ENCODE data around the gene IL17RB. TPM values are rescaled to one million over a fixed set of nuclear protein-coding genes. Genes with fewer than 3 reads are reported as not detected.

Gene IL17RB
- total RNA-seq, 2 donors from 2014 or later: 0.26 to 2.1 TPM

DNA sequence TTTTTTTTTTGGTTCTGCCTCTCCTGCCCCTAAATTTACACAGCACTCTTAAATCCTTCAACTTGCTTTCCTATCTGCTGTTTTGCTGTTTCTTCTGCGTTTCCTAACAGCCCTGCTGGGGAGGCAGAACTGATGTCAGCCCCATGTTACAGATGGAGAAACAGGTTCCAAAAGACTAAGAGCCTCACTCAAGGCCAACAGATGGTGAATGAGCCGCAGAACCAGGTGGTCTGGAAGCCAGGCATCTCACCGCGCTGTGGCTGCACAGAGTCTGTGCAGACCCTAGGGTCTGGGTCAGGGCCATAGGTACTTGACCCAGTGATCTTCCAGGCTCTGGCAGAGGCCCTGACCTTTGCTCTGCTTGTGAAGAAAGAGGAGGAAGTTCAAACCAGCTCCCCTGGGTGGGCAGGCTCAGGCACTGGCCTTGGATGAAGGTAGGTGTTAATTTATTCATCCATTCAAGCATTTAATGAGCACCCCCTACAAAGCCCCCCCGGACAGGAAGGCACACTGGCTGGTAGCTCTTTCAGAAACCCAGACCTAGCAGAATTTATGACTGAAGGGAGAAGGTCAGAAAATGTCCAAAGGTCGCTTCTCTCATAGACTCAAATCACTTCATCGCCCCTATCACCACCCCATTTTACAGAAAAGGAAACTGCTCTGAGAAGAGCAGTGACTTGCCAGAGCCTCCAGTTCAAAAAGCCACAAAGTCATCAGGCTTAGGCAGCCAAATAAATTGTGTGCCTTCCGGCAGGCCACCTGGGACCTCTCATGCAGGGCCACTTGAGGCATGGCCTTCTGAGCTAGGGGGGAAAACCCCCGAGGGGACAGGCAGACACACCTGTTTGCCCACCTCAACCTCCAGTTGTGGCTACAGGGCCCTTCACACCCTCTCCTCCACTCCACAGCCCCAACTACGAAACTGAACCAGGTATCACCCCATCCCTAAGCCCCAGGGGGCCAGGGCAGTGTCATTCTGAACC is 2.9 kb upstream of the IL17RB start:
- H3K4me1 Mint-ChIP-seq (ENCODE audit: low read depth): no peaks in the 10 kb centered on the region
- H3K27ac Mint-ChIP-seq: no peak overlapping the region
- peaks cover 66% of the 10 kb centered on the region for H3K27me3 Mint-ChIP-seq (ENCODE audit: low read depth)
- H3K36me3 Mint-ChIP-seq (ENCODE audit: insufficient read depth in 2 of 2): peaks cover 0 to 1% of the 10 kb centered on the region in 2 donors
- ATAC-seq (replicated peaks in 1 of 2) (no peak), DNase-seq (no peak)
- H3K9me3 Mint-ChIP-seq: no peaks in the 10 kb centered on the region
- no peak overlapping the region for H3K4me3 Mint-ChIP-seq

DNA sequence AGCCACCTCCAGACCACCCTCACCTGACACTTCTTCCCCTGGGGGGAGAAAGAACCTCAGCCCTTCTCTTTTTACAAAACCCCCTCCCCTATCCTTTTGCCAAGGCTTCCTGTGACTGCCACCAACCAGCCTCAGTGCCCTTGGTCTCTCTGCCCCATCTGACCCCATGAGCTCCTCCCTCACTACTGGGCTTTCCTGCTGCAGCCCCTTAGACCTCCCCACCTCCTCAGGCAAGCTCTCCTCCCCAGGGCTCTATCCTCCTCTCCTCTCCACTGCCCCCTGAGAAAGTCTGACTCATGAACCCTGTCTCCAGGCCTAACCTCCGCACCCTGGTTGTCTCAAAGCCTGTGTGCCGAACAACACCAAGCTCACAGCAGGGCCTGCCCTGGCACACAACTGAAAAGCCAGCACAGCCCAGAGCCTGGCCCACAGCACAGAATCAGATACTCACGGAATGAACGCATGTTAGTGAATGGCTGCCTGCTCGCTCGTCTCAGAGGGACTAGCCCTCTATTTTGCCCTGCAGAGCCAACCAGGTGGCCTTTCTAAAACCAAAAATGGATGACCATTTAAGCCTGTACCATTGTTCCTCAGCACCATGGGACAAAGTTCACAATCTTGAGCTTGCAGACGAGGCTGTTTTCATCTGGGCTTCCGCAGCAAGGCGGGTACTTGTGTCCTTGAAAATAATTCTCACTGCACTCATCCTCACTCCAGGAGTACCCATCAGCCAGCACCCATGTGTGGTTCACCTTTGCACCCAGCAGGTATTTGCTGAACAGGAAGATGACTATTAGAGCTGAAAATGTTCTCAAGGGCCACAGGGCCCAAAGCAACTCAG is 1.9 kb upstream of the IL17RB start:
- no peak for ATAC-seq (replicated peaks in 1 of 2)

DNA sequence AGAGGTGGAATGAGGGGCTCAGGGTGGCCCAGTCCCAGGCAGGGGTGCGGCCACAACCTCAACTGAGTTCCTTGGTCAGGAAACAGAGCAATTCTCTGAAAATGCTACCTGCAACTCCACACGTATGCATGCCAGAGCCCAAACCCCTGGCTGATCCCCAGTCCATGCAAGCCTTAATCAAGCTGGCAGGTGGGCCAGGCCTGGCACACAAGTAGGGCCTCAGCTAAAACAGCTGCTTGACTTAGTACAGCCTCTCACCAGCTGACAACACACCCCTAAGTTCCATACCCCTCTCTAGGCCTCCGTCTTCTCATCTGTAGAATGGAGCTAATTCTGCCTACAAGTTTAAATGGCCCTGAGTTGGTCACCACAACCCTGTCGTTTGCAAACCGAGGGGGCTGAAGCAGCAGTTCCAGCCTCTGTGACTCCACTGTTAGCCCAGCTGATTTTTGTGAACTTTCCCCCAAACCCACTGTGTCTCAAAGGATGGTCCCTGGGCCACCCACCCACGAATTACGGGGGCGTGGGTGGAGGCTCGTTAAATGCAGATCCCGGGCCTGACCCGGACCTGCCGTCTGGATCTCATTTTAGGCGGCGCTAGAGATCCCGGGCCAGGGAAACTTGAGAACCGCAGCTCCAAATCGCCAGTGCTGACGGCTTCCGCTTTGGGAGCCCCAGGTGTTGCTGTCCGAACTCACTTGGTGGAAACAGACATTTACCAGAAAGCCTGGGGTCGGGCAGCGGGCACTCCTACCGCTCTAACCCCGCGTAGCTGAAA is 1.1 kb upstream of the IL17RB start:
- DNase-seq (peak in 1 of 2 donors; percentile 6), ATAC-seq (replicated peaks in 1 of 2) (peak; percentile 5 to 21)
- Mint-ChIP-seq H3K27me3 (ENCODE audit: low read depth) (peaks cover 58% of the 10 kb centered on the region), H3K36me3 (ENCODE audit: insufficient read depth in 2 of 2) (peaks cover 0 to 1% of the 10 kb centered on the region in 2 donors), H3K4me1 (ENCODE audit: low read depth) (no peaks in the 10 kb centered on the region), H3K27ac (no peak overlapping the region), H3K4me3 (peak overlapping the region; percentile 51 to 70), H3K9me3 (no peaks in the 10 kb centered on the region)

More for the DNA sequence above, 1.9 kb upstream of the IL17RB start:
- no peak for DNase-seq
- H3K9me3 Mint-ChIP-seq: no peaks in the 10 kb centered on the region
- H3K27ac Mint-ChIP-seq: no peak overlapping the region
- H3K27me3 Mint-ChIP-seq (ENCODE audit: low read depth): peaks cover 66% of the 10 kb centered on the region
- H3K4me3 Mint-ChIP-seq: peak overlapping the region in 1 of 2 donors; percentile 70
- H3K36me3 Mint-ChIP-seq (ENCODE audit: insufficient read depth in 2 of 2): peaks cover 0 to 1% of the 10 kb centered on the region in 2 donors
- H3K4me1 Mint-ChIP-seq (ENCODE audit: low read depth): no peaks in the 10 kb centered on the region

DNA sequence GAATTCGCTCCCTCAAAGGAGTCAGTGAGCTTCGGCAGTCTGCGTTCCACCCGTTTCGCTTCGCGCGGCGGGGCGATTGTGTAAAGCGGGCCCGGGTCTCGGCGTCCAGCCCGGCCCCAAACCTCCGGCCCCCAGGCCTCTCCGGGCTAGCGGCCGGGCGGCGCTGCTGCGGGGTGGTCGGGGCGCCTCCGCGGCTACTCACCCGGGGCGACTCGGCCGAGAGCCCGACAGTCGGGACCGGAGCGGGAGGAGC is 561 bp upstream of the IL17RB start:
- no peaks in the 10 kb centered on the region for H3K4me1 Mint-ChIP-seq (ENCODE audit: low read depth)
- DNase-seq (peak in 1 of 2 donors; percentile 13), ATAC-seq (replicated peaks in 1 of 2) (peak in 1 of 2 donors; percentile 13)
- H3K27ac Mint-ChIP-seq: no peak overlapping the region
- peaks cover 0 to 1% of the 10 kb centered on the region in 2 donors for H3K36me3 Mint-ChIP-seq (ENCODE audit: insufficient read depth in 2 of 2)
- peak overlapping the region; percentile 51 to 70 for H3K4me3 Mint-ChIP-seq
- H3K27me3 Mint-ChIP-seq (ENCODE audit: low read depth): peaks cover 53% of the 10 kb centered on the region
- no peaks in the 10 kb centered on the region for H3K9me3 Mint-ChIP-seq

DNA sequence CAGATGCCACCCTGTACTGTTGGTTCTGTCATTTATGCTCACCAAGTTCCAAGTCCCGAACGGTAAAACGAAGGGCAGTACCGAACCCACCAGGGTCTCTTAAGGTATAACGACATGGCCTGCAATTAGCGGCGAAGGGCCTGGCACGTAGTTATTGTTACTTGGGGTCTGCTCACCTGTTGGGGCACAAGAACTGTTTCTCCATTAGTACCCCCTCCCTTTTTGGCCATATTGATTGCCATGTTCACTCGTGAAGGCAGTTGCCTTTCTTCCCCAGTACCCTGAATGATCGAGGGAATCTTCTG is 435 bp downstream of the IL17RB start:
- no peak for DNase-seq
- peaks cover 53% of the 10 kb centered on the region for H3K27me3 Mint-ChIP-seq (ENCODE audit: low read depth)

DNA sequence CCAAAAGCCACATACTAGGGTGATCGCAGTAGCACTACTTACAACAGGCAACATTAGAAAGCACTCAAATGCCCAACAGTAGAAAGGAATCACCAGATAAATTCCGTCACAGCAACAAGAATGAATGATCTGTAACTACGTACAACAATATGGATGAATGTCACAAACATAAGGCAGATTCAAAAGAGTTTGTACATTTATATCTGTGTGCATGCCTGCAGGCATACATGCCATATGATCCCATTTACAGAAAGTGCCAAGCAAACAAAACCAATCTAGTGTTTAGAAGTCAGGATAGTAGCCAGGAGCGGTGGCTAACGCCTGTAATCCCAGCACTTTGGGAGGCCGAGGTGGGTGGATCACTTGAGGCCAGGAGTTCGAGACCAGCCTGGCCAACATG is 3.5 kb downstream of the IL17RB start:
- H3K27me3 Mint-ChIP-seq (ENCODE audit: low read depth): peaks cover 32% of the 10 kb centered on the region
- ATAC-seq (replicated peaks in 1 of 2) (no peak), DNase-seq (no peak)
- H3K27ac Mint-ChIP-seq: no peak overlapping the region
- no peaks in the 10 kb centered on the region for H3K9me3 Mint-ChIP-seq
- H3K36me3 Mint-ChIP-seq (ENCODE audit: insufficient read depth in 2 of 2): peaks cover 0 to 1% of the 10 kb centered on the region in 2 donors
- no peak overlapping the region for H3K4me3 Mint-ChIP-seq
- H3K4me1 Mint-ChIP-seq (ENCODE audit: low read depth): no peaks in the 10 kb centered on the region

More for the DNA sequence above, 435 bp downstream of the IL17RB start:
- peaks cover 0 to 1% of the 10 kb centered on the region in 2 donors for H3K36me3 Mint-ChIP-seq (ENCODE audit: insufficient read depth in 2 of 2)
- no peaks in the 10 kb centered on the region for H3K9me3 Mint-ChIP-seq
- peak overlapping the region; percentile 60 to 79 for H3K4me3 Mint-ChIP-seq
- ATAC-seq (replicated peaks in 1 of 2): no peak
- H3K27ac Mint-ChIP-seq: no peak overlapping the region
- H3K4me1 Mint-ChIP-seq (ENCODE audit: low read depth): no peaks in the 10 kb centered on the region

DNA sequence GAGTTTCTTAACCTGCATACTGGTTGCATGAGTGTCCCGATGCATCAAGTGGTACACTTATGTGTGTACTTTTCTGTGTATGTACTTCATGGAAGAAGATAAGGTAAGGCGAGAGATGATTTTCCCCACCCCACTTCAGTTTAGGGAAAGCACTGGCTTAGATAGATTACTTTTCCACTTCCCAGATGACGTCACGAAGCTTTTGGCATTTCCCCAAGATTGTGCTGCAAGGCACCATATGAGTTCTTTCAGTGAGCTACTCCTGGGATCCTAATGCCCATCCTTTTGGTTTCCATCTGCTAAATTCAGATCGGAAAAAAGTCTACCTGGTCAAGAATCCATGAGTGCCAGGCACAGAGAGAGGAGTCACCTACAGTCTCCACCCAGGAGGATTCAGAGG is 4.5 kb downstream of the IL17RB start:
- H3K27ac Mint-ChIP-seq: no peak overlapping the region
- no peak for ATAC-seq (replicated peaks in 1 of 2)
- H3K36me3 Mint-ChIP-seq (ENCODE audit: insufficient read depth in 2 of 2): peaks cover 0 to 1% of the 10 kb centered on the region in 2 donors
- no peaks in the 10 kb centered on the region for H3K9me3 Mint-ChIP-seq
- H3K4me1 Mint-ChIP-seq (ENCODE audit: low read depth): no peaks in the 10 kb centered on the region
- DNase-seq: no peak
- peaks cover 25% of the 10 kb centered on the region for H3K27me3 Mint-ChIP-seq (ENCODE audit: low read depth)
- H3K4me3 Mint-ChIP-seq: no peak overlapping the region

DNA sequence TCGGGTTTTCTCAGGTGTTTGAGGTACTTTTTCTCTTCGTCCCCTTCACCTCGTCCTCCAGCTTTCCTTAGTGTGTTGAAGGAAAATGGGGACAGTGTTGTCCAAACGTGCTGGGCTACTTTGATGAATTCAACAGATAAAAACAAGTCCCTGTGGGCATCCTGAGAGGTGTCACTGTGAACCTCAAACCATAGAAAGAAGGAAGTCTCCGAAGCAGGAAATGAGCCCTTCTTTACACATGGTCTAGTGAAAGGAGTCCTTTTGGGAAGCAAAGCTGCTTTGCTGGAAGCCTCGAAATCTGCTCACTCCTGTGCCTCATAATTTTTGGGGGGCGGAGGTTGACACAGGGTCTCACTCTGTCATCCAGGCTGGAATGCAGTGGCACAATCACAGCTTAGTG is 10.6 kb downstream of the IL17RB start:
- ATAC-seq (replicated peaks in 1 of 2): no peak
- no peaks in the 10 kb centered on the region for H3K9me3 Mint-ChIP-seq
- no peaks in the 10 kb centered on the region for H3K36me3 Mint-ChIP-seq (ENCODE audit: insufficient read depth in 2 of 2)
- H3K27me3 Mint-ChIP-seq (ENCODE audit: low read depth): no peaks in the 10 kb centered on the region
- H3K27ac Mint-ChIP-seq: no peak overlapping the region
- H3K4me1 Mint-ChIP-seq (ENCODE audit: low read depth): no peaks in the 10 kb centered on the region
- DNase-seq: no peak
- H3K4me3 Mint-ChIP-seq: no peak overlapping the region

DNA sequence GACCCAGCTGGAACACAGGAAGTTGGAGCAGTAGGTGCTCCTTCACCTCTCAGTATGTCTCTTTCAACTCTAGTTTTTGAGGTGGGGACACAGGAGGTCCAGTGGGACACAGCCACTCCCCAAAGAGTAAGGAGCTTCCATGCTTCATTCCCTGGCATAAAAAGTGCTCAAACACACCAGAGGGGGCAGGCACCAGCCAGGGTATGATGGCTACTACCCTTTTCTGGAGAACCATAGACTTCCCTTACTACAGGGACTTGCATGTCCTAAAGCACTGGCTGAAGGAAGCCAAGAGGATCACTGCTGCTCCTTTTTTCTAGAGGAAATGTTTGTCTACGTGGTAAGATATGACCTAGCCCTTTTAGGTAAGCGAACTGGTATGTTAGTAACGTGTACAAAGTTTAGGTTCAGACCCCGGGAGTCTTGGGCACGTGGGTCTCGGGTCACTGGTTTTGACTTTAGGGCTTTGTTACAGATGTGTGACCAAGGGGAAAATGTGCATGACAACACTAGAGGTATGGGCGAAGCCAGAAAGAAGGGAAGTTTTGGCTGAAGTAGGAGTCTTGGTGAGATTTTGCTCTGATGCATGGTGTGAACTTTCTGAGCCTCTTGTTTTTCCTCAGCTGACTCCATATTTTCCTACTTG is 11.9 kb downstream of the IL17RB start:
- H3K4me1 Mint-ChIP-seq (ENCODE audit: low read depth): no peaks in the 10 kb centered on the region
- no peaks in the 10 kb centered on the region for H3K9me3 Mint-ChIP-seq
- H3K27ac Mint-ChIP-seq: no peak overlapping the region
- H3K4me3 Mint-ChIP-seq: no peak overlapping the region
- H3K27me3 Mint-ChIP-seq (ENCODE audit: low read depth): no peaks in the 10 kb centered on the region
- ATAC-seq (replicated peaks in 1 of 2) (no peak), DNase-seq (no peak)
- no peaks in the 10 kb centered on the region for H3K36me3 Mint-ChIP-seq (ENCODE audit: insufficient read depth in 2 of 2)

DNA sequence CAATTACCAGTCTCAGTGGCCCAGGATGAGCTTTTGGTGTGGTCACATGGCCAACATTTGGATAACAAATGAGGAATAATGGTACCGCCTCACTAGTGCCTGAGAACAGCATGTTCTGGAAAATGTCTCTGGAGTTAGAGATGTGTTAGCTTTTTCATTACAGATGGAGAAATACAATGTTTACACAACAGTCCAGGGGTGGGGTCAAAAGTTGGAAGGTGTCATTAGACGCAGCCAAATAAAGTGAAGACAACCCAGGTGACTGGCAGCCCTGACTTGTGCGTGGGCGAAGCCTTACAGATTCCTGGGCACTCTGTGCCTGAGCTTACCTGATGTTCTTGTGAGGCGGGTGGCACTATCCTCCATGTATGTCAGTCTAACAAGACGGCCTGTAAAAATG is 12.8 kb downstream of the IL17RB start:
- ATAC-seq (replicated peaks in 1 of 2): no peak
- Mint-ChIP-seq H3K27ac (no peak overlapping the region), H3K27me3 (ENCODE audit: low read depth) (no peaks in the 10 kb centered on the region), H3K4me3 (no peak overlapping the region), H3K36me3 (ENCODE audit: insufficient read depth in 2 of 2) (no peaks in the 10 kb centered on the region), H3K9me3 (no peaks in the 10 kb centered on the region), H3K4me1 (ENCODE audit: low read depth) (no peaks in the 10 kb centered on the region)
- no peak for DNase-seq

DNA sequence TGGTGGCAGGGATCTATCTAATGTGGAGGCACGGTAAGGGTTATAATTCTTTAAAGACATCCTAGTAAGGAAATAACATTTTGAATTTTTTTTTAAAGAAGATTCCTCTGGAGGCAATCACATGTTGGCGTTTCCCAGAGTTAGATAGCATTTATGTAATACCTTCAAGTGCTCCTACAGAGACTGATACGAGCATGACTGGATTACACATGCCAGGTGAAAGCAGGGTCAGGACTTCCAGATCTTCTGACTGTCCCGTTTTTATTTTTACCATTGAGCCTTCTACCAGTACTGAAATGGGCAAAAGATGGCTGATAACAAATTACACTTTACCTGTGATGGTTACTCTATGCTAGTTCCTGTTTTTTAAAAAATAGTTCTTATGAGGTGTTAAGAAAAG is 13.8 kb downstream of the IL17RB start:
- Mint-ChIP-seq H3K4me3 (no peak overlapping the region), H3K9me3 (no peaks in the 10 kb centered on the region), H3K4me1 (ENCODE audit: low read depth) (no peaks in the 10 kb centered on the region), H3K27me3 (ENCODE audit: low read depth) (no peaks in the 10 kb centered on the region), H3K36me3 (ENCODE audit: insufficient read depth in 2 of 2) (peaks cover under 1 to 3% of the 10 kb centered on the region in 2 donors), H3K27ac (no peak overlapping the region)
- no peak for ATAC-seq (replicated peaks in 1 of 2)
- DNase-seq: no peak

DNA sequence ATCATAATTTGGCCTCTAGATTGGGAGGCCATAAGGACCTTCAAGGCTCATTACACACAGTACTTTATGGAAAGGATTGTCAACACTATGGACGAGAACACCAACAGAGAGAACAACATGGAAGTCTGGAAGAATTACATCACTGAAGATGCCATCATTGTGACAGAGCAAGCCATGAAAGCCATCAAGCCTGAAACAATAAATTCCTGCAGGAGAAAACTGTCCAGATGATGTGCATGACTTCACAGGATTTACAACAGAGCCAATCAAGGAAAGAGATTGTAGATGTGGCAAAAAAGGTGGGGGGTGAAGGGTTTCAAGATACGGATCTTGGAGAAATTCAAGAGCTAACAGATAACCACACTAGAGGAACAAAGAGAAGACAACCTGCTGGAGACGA is 15.9 kb downstream of the IL17RB start:
- peaks cover 1 to 3% of the 10 kb centered on the region in 2 donors for H3K36me3 Mint-ChIP-seq (ENCODE audit: insufficient read depth in 2 of 2)
- no peaks in the 10 kb centered on the region for H3K9me3 Mint-ChIP-seq
- H3K4me1 Mint-ChIP-seq (ENCODE audit: low read depth): no peaks in the 10 kb centered on the region
- H3K27me3 Mint-ChIP-seq (ENCODE audit: low read depth): no peaks in the 10 kb centered on the region
- H3K27ac Mint-ChIP-seq: no peak overlapping the region
- H3K4me3 Mint-ChIP-seq: no peak overlapping the region
- DNase-seq: no peak
- ATAC-seq (replicated peaks in 1 of 2): no peak
